Right renal pelvis (tissue), 4 donors: ENCODE data around the gene CREM. TPM values are rescaled to one million over a fixed set of nuclear protein-coding genes. Genes with fewer than 3 reads are reported as not detected.

Experiments used
- DNase-seq, 4 donors: peaks; one replicate each; pipeline ENCODE4 v3.0.0-alpha.2; 2013; ENCODE audit warnings: low read depth in 4 of 4, low spot score in 3 of 4, missing footprints in 1 of 4
- polyA plus RNA-seq, 4 donors: library from polyadenylated mRNA; unstranded; fragments of 120-200 nt; gene quantifications; one replicate each; pipeline ENCODE4 v1.2.1, GENCODE V29; 2013; ENCODE audit not compliant: insufficient read length in 4 of 4

The CREM gene
- polyA plus RNA-seq, 4 donors: 48.5 to 86.8 (median 49.6) TPM

- DNase-seq: no peak
These were observed 6.9 kb downstream of the CREM start for GRCh38 chr10:35133586-35133985.

- no peak for DNase-seq
These were observed 9.2 kb downstream of the CREM start for GRCh38 chr10:35135861-35136260.

GRCh38 chr10:35136263-35136815, 9.7 kb downstream of the CREM start:
- DNase-seq: no peak

- DNase-seq: no peak
These were observed 13.5 kb downstream of the CREM start for GRCh38 chr10:35140126-35140525.

- no peak for DNase-seq
These were observed 14.1 kb downstream of the CREM start for GRCh38 chr10:35140727-35141126.

- DNase-seq: no peak
These were observed 23.7 kb downstream of the CREM start for GRCh38 chr10:35150308-35150707.

- no peak for DNase-seq
These were observed 26.3 kb downstream of the CREM start for GRCh38 chr10:35152992-35153391.

GRCh38 chr10:35153716-35154115, 27.1 kb downstream of the CREM start:
- DNase-seq: no peak

GRCh38 chr10:35160743-35161142, 34.1 kb downstream of the CREM start:
- DNase-seq: no peak

GRCh38 chr10:35161906-35162305, 35.3 kb downstream of the CREM start:
- no peak for DNase-seq

GRCh38 chr10:35165136-35165535, 38.5 kb downstream of the CREM start:
- no peak for DNase-seq

GRCh38 chr10:35165811-35166210, 39.2 kb downstream of the CREM start:
- DNase-seq: no peak

GRCh38 chr10:35166607-35167006, 40.0 kb downstream of the CREM start:
- no peak for DNase-seq

GRCh38 chr10:35167342-35167741, 40.7 kb downstream of the CREM start:
- no peak for DNase-seq

- DNase-seq: no peak
These were observed 45.5 kb downstream of the CREM start for GRCh38 chr10:35172146-35172545.

- no peak for DNase-seq
These were observed 45.9 kb downstream of the CREM start for GRCh38 chr10:35172574-35172973.

GRCh38 chr10:35178331-35178730, 51.7 kb downstream of the CREM start:
- DNase-seq: no peak

GRCh38 chr10:35182631-35183510, 56.2 kb downstream of the CREM start:
- no peak for DNase-seq

GRCh38 chr10:35184527-35185171, 58.0 kb downstream of the CREM start:
- no peak for DNase-seq

- no peak for DNase-seq
These were observed 58.8 kb downstream of the CREM start for GRCh38 chr10:35185260-35186034.

- DNase-seq: no peak
These were observed 62.3 kb downstream of the CREM start for GRCh38 chr10:35188954-35189353.
